GM23248 (cell line): ENCODE data around the gene MAN2B2. TPM values are rescaled to one million over a fixed set of nuclear protein-coding genes. Genes with fewer than 3 reads are reported as not detected.
"Not testable (repeated sequence)": the region's sequence is repeated elsewhere in the genome, so short reads cannot be mapped to it uniquely, and the experiment has no call there.

Experiments used
- DNase-seq: peaks from one replicate; pipeline ENCODE4 v3.0.0-alpha.2; 2015
- H2AFZ ChIP-seq: fragments of 200-600 bp; sonication (generic); 2 replicates; pipeline ENCODE4 v1.6.1; 2016; ENCODE audit warnings: antibody characterized with exemption
- H3F3A ChIP-seq: fragments of 200-600 bp; sonication (generic); 2 replicates; pipeline ENCODE4 v1.6.1; 2016; ENCODE audit warnings: mild to moderate bottlenecking, antibody characterized with exemption, mixed run types; ENCODE audit not compliant: insufficient read depth
- H3K27ac ChIP-seq: fragments of 200-600 bp; sonication (generic); 2 replicates; pipeline ENCODE4 v1.5.1; 2016; ENCODE audit warnings: mild to moderate bottlenecking
- H3K27me3 ChIP-seq: fragments of 200-600 bp; sonication (generic); replicated peaks from 2 replicates; pipeline ENCODE4 v1.6.1; 2016; ENCODE audit warnings: mild to moderate bottlenecking; ENCODE audit not compliant: insufficient read depth
- H3K36me3 ChIP-seq: fragments of 200-600 bp; sonication (generic); 2 replicates; pipeline ENCODE4 v1.6.1; 2016; ENCODE audit warnings: low read depth, mild to moderate bottlenecking
- H3K4me1 ChIP-seq: fragments of 200-600 bp; sonication (generic); 2 replicates; pipeline ENCODE4 v1.6.1; 2016; ENCODE audit warnings: mild to moderate bottlenecking; ENCODE audit not compliant: insufficient read depth
- H3K4me2 ChIP-seq: fragments of 200-600 bp; sonication (generic); one replicate; pipeline ENCODE4 v1.6.1; 2016; ENCODE audit warnings: mild to moderate bottlenecking; ENCODE audit not compliant: unreplicated experiment
- H3K4me3 ChIP-seq: fragments of 200-600 bp; sonication (generic); 2 replicates; pipeline ENCODE4 v1.5.1; 2016; ENCODE audit warnings: mild to moderate bottlenecking
- H3K79me2 ChIP-seq: fragments of 200-600 bp; sonication (generic); 2 replicates; pipeline ENCODE4 v1.6.1; 2016; ENCODE audit warnings: mild to moderate bottlenecking; ENCODE audit not compliant: insufficient read depth
- H3K9ac ChIP-seq: fragments of 200-600 bp; sonication (generic); 2 replicates; pipeline ENCODE4 v1.6.1; 2016; ENCODE audit warnings: mild to moderate bottlenecking
- H3K9me2 ChIP-seq: fragments of 200-600 bp; sonication (generic); 2 replicates; pipeline ENCODE4 v1.6.1; 2016; ENCODE audit warnings: mixed run types, mild to moderate bottlenecking, moderate library complexity; ENCODE audit not compliant: insufficient read depth
- H3K9me3 ChIP-seq: fragments of 200-600 bp; sonication (generic); one replicate; pipeline ENCODE4 v1.6.1; 2017; ENCODE audit warnings: low read depth
- H4K20me1 ChIP-seq: fragments of 200-600 bp; sonication (generic); 2 replicates; pipeline ENCODE4 v1.6.0; 2016; ENCODE audit not compliant: insufficient read depth
- EZH2 ChIP-seq: fragments of 200-600 bp; sonication (generic); IDR thresholded peaks from 2 replicates; pipeline ENCODE4 v1.6.1; 2018; ENCODE audit warnings: antibody characterized with exemption, mild to moderate bottlenecking; ENCODE audit not compliant: insufficient read depth, poor library complexity, severe bottlenecking
- EZH2phosphoT487 ChIP-seq: fragments of 200-600 bp; sonication (generic); IDR thresholded peaks from 2 replicates; pipeline ENCODE4 v1.6.1; 2018; ENCODE audit warnings: antibody characterized with exemption, moderate library complexity, mild to moderate bottlenecking, low read depth; ENCODE audit not compliant: insufficient read depth
- WGBS, 2 experiments: methylation state at CpG; one replicate each; pipeline ENCODE4 v1.1.6; 2015 to 2017; ENCODE audit warnings: low lambda C conversion rate in 2 of 2, low coverage in 1 of 2; ENCODE audit errors: missing lambda C conversion rate in 2 of 2; 5-methylcytosine and 5-hydroxymethylcytosine counted together
- in situ Hi-C: fragments of 300-500 bp; cut with MboI; formaldehyde crosslinking; loops from 2 replicates; pipeline ENCODE4 v1.15.0; 2020
- polyA plus RNA-seq: library from polyadenylated mRNA; unstranded; fragments of >200 nt; fragmentation: Nextera tagmentation; extraction: Ambion mirVana; gene quantifications from 2 replicates; pipeline ENCODE4 v1.2.1, GENCODE V29; 2016
- total RNA-seq: library from RNA; depleted of rRNA; stranded (reverse); fragments of >200 nt; shearing (Covaris generic); gene quantifications from 2 replicates; pipeline ENCODE4 v1.2.3, GENCODE V29; 2014; rRNA removed

The MAN2B2 gene
- total and polyA plus RNA-seq, 2 experiments from 2014 or later = 28.7 to 40.1 TPM

DNA sequence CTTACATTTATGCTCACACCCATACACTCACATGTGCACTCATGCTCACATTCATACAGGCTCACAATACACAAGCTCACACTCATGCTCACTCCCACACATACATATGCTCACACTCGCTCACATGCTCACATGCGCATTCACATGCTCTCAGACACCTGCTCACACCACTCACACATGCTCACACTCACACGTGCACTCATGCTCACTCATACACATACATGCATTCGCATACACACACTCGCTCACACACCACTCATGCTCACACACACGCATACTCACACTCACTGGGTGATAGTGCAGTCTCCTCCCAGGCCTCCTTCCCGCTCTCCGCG lies 90.3 kb downstream of the MAN2B2 start:
- Histone ChIP-seq H3K4me3 (no peak overlapping the region), H4K20me1 (no peaks in the 10 kb centered on the region), H3K27ac (no peak overlapping the region), H3K79me2 (no peaks in the 10 kb centered on the region), H3K27me3 (no peaks in the 10 kb centered on the region), H3F3A (peaks cover 6% of the 10 kb centered on the region; the same call in 1 of the 2 replicates), H3K4me1 (no peaks in the 10 kb centered on the region), H3K4me2 (no peak overlapping the region), H3K9me2 (no peaks in the 10 kb centered on the region), H3K9me3 (no peaks in the 10 kb centered on the region), H2AFZ (no peak overlapping the region), H3K36me3 (no peaks in the 10 kb centered on the region), H3K9ac (no peak overlapping the region)
- no peak for TF ChIP-seq EZH2phosphoT487
- TF ChIP-seq EZH2 = no peak
- no peak for DNase-seq
- 98 to 99% methylated on average over 9 of the region's 9 CpGs for WGBS, 2 experiments
- in situ Hi-C loops = no loop called here

DNA sequence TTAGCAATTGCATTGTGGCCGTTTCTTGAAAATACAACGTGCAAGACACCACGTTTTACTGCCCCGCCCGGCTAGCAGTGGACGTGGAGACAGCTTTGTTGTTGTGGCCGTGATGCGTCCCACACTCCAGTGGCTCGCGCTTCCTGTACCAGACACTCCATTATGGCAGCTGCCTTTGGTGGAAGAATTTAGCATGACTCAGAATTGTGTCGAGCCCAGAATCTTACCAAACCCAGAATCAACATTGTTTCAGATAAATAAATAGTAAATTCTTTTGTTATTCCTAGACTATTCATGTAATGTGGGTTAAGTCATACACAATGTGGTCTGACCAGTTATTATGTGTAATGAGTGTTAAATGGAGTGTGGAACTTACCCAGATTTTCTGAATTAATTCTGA lies 93.4 kb downstream of the MAN2B2 start:
- Histone ChIP-seq H2AFZ (no peak overlapping the region), H3K4me3 (no peak overlapping the region), H4K20me1 (no peaks in the 10 kb centered on the region), H3K9ac (no peak overlapping the region), H3K9me3 (no peaks in the 10 kb centered on the region), H3K9me2 (no peaks in the 10 kb centered on the region), H3K4me2 (no peak overlapping the region), H3K27ac (no peak overlapping the region), H3K4me1 (no peaks in the 10 kb centered on the region), H3K27me3 (no peaks in the 10 kb centered on the region), H3K36me3 (no peaks in the 10 kb centered on the region), H3K79me2 (no peaks in the 10 kb centered on the region), H3F3A (peaks cover 7% of the 10 kb centered on the region)
- in situ Hi-C loops = no loop called here
- peak; percentile 63 for DNase-seq
- no peak for TF ChIP-seq EZH2phosphoT487
- no peak for TF ChIP-seq EZH2
- 69 to 71% methylated on average over 11 of the region's 11 CpGs for WGBS, 2 experiments

DNA sequence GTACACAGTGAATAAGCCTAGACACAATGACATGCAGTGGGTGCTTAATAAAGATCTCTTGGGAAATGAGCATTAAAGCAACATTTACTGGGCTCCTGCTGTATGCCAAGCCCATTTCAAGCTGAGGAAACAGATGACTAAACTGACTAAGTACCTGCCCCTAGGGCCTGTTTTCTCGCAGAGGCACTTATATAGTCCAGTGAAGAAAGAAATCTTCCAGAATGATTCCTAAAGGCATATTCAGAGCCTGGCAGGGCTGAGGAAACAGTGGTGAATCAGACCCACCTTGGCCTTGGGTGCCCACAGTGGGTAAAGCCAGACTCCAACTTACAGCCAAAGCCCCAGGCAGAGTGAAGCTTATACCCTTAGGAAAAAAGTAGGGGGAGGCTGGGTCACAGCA lies 96.7 kb downstream of the MAN2B2 start:
- H3K4me2 ChIP-seq = no peak overlapping the region
- WGBS, 2 experiments = 85 to 88% methylated on average over 1 of the region's 1 CpG
- no peaks in the 10 kb centered on the region for H3K9me3 ChIP-seq
- no peaks in the 10 kb centered on the region; the same call in 1 of the 2 replicates for H4K20me1 ChIP-seq
- H3K36me3 ChIP-seq = no peaks in the 10 kb centered on the region
- H3K9ac ChIP-seq = no peak overlapping the region
- peaks cover 15% of the 10 kb centered on the region for H3K4me1 ChIP-seq
- no peak for TF ChIP-seq EZH2
- TF ChIP-seq EZH2phosphoT487 = no peak
- no peaks in the 10 kb centered on the region for H3K9me2 ChIP-seq
- in situ Hi-C loops = no loop called here
- H3K27me3 ChIP-seq = no peaks in the 10 kb centered on the region
- H2AFZ ChIP-seq = no peak overlapping the region
- DNase-seq = no peak
- H3F3A ChIP-seq = peaks cover 10% of the 10 kb centered on the region
- no peak overlapping the region for H3K27ac ChIP-seq
- H3K79me2 ChIP-seq = peaks cover 22% of the 10 kb centered on the region
- H3K4me3 ChIP-seq = no peak overlapping the region

- H3K36me3 ChIP-seq = no peaks in the 10 kb centered on the region
- H3K27ac ChIP-seq = no peak overlapping the region
- H4K20me1 ChIP-seq = no peaks in the 10 kb centered on the region; the same call in 1 of the 2 replicates
- H3K9me3 ChIP-seq = no peaks in the 10 kb centered on the region
- peaks cover 15% of the 10 kb centered on the region for H3K4me1 ChIP-seq
- H3K9ac ChIP-seq = no peak overlapping the region
- peaks cover 10% of the 10 kb centered on the region for H3F3A ChIP-seq
- no peak overlapping the region for H3K4me3 ChIP-seq
- H3K4me2 ChIP-seq = no peak overlapping the region
- TF ChIP-seq EZH2 = no peak
- TF ChIP-seq EZH2phosphoT487 = no peak
- H3K27me3 ChIP-seq = no peaks in the 10 kb centered on the region
- WGBS, 2 experiments = 96 to 98% methylated on average over 19 of the region's 19 CpGs
- no peaks in the 10 kb centered on the region for H3K9me2 ChIP-seq
- in situ Hi-C loops = no loop called here
- H3K79me2 ChIP-seq = peaks cover 27% of the 10 kb centered on the region
- H2AFZ ChIP-seq = no peak overlapping the region
- no peak for DNase-seq
Measured at GRCh38 chr4:6672131-6672530, 97.1 kb downstream of the MAN2B2 start.

DNA sequence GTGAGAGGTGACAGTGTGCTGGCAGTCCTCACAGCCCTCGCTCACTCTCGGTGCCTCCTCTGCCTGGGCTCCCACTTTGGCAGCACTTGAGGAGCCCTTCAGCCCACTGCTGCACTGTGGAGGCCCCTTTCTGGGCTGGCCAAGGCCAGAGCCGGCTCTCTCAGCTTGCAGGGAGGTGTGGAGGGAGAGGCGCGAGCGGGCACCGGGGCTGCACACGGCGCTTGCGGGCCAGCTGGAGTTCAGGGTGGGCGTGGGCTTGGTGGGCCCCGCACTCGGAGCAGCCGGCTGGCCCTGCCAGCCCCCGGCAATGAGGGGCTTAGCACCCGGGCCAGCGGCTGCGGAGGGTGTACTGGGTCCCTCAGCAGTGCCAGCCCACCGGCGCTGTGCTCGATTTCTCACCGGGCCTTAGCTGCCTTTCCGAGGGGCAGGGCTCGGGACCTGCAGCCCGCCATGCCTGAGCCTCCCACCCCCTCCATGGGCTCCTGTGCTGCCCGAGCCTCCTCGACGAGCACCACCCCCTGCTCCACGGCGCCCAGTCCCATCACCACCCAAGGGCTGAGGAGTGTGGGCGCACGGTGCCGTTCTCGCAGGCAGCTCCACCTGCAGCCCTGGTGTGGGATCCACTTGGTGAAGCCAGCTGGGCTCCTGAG lies 97.7 kb downstream of the MAN2B2 start:
- H3K4me2 ChIP-seq, H3K4me3 ChIP-seq: not testable (repeated sequence)

More for the DNA sequence above, 97.7 kb downstream of the MAN2B2 start:
- H4K20me1 ChIP-seq, H3F3A ChIP-seq, H2AFZ ChIP-seq, DNase-seq, H3K9ac ChIP-seq, H3K27me3 ChIP-seq, in situ Hi-C loops, H3K9me2 ChIP-seq, H3K27ac ChIP-seq, H3K36me3 ChIP-seq, H3K9me3 ChIP-seq: not testable (repeated sequence)
- Histone ChIP-seq H3K4me1 (peaks cover 15% of the 10 kb centered on the region), H3K79me2 (peaks cover 32% of the 10 kb centered on the region)
- 96 to 97% methylated on average over 17 to 27 of the region's 34 CpGs for WGBS, 2 experiments

Other genes with a start within 250 kb of the MAN2B2 start
- not detected in 2 replicates for gene PPP2R2C, start 102.6 kb upstream of the MAN2B2 start, total RNA-seq
- gene PPP2R2C, start 102.6 kb upstream of the MAN2B2 start, polyA plus RNA-seq = not detected in 2 replicates
- 95.7 and 108 TPM in 2 replicates for gene MRFAP1, start 65.5 kb downstream of the MAN2B2 start, total RNA-seq
- 261 and 273 TPM in 2 replicates for gene MRFAP1, start 65.5 kb downstream of the MAN2B2 start, polyA plus RNA-seq
- 0.38 TPM in 1 of 2 replicates, not detected in the other for gene S100P, start 118.7 kb downstream of the MAN2B2 start, total RNA-seq
- 0.80 TPM in 1 of 2 replicates, not detected in the other for gene S100P, start 118.7 kb downstream of the MAN2B2 start, polyA plus RNA-seq
- gene MRFAP1L1, start 134.7 kb downstream of the MAN2B2 start, total RNA-seq = 44.1 and 62.6 TPM in 2 replicates
- 43.9 and 46.1 TPM in 2 replicates for gene MRFAP1L1, start 134.7 kb downstream of the MAN2B2 start, polyA plus RNA-seq
- 22.9 and 27.3 TPM in 2 replicates for gene BLOC1S4, start 141.0 kb downstream of the MAN2B2 start, total RNA-seq
- gene BLOC1S4, start 141.0 kb downstream of the MAN2B2 start, polyA plus RNA-seq = 22.7 and 23.3 TPM in 2 replicates
- gene KIAA0232, start 207.5 kb downstream of the MAN2B2 start, total RNA-seq = 20.6 and 32.6 TPM in 2 replicates
- 20.7 and 21.7 TPM in 2 replicates for gene KIAA0232, start 207.5 kb downstream of the MAN2B2 start, polyA plus RNA-seq